Measurements from ENCODE around the gene KRT222.

Gene KRT222

DNA sequence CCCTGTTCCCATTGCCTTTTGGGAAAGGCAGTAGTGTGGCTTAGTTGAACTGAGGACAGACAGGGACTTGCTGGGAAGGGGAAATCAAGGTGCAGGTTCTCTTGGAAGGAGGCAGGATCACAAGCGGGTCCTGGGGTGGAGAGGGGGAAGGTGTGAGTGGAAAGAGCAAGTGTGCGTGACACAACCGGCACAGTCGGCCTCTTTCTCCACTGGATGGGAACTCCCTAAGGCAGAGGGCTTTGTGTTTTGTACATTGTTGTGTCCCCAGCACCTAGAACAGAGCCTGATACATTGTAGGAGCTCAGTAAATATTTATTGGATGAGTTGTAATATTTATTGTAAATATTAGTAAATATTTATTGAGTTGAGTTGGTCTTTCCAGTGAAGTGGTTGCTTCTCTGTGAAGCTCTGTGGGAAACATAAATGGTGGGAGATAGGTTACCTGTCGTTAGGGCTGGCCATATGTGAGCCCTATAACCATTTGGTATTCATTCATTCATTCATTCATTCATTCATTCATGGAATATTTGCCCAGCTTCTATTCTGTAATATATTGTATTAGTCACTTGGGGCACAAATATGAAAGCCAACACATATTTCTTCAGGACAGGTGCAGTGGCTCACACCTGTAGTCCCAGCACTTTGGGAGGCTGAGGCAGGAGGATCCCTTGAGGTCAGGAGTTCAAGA, 51.4 kb downstream of the KRT222 start:
- Histone ChIP-seq H3K36me3 (ENCODE audit: control insufficient read depth, insufficient read depth, low read length) (no peaks in the 10 kb centered on the region), H3K27me3 (ENCODE audit: control insufficient read depth, insufficient read depth, low read length) (no peaks in the 10 kb centered on the region), H3K9ac (ENCODE audit: low read depth, low read length) (no peak overlapping the region), H3K9me3 (ENCODE audit: control insufficient read depth, insufficient read depth, low read length) (no peaks in the 10 kb centered on the region), H3K4me3 (ENCODE audit: low read depth, low read length) (no peak overlapping the region), H3K4me1 (ENCODE audit: control insufficient read depth, insufficient read depth, low read length) (peaks cover 3% of the 10 kb centered on the region)

DNA sequence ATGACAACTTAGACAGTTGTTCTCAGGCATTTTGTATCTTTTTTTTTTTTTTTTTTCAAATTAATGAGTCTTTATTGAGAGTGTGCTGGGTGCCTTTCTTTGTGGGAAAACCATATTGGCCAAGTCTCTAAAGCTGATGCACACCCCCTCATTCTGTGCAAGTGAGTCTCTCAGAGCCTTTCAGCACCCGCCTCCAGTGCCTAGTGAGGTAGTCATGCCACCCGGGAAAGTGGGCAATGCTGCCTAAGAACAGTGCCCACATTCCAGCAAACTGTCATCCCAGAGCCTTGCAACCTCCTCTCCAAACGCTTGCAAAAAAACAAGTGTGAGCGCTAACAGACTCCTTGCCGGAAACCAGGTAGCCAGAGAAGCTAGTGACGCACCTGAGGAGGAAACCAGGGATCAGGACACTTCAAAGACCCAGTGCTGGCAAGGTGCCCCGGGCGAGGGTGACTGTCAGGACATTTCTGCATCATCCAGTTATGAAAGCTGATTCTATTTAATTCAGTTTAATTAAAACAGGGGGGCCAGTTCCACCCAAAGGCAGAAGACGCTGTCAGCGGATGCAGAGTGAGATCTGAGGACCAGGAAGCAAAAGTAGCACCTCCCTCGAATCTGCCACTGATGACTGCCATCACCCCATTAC, 52.3 kb downstream of the KRT222 start:
- no peaks in the 10 kb centered on the region for H3K36me3 ChIP-seq (ENCODE audit: control insufficient read depth, insufficient read depth, low read length)
- H3K4me3 ChIP-seq (ENCODE audit: low read depth, low read length): no peak overlapping the region
- no peak overlapping the region for H3K9ac ChIP-seq (ENCODE audit: low read depth, low read length)
- H3K9me3 ChIP-seq (ENCODE audit: control insufficient read depth, insufficient read depth, low read length): no peaks in the 10 kb centered on the region
- H3K4me1 ChIP-seq (ENCODE audit: control insufficient read depth, insufficient read depth, low read length): peaks cover 3% of the 10 kb centered on the region
- H3K27me3 ChIP-seq (ENCODE audit: control insufficient read depth, insufficient read depth, low read length): no peaks in the 10 kb centered on the region

DNA sequence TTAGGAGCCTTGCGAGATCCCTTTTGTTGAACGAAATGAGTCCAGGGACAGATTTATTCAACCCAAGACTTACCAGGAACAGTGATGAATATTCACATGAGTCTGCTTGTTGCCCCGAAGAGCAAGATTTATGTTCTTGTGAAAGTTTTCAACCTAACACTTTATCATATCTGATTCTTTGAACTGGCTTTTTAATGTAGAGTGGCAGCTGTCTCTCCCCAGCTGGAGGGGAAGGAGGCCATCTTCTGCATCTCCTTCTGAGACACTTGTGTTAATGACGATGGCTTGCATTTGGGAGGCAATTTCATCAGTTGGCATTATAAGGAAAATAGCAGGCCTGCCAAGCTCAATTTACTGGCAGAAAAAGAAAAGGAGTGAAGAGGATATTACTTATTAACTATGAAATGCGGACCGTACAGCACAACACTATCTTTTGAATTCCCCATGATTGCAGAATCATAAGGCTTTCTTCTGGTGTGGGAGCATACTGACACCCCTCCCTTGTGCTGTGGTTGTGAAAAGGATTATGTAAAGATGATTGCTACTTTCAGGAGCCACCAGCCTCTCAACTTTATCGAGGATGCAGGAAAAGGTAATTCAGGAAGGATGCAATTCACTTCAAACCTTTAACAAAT, 53.0 kb downstream of the KRT222 start:
- H3K9me3 ChIP-seq (ENCODE audit: control insufficient read depth, insufficient read depth, low read length): no peaks in the 10 kb centered on the region
- H3K9ac ChIP-seq (ENCODE audit: low read depth, low read length): no peak overlapping the region
- H3K4me1 ChIP-seq (ENCODE audit: control insufficient read depth, insufficient read depth, low read length): peaks cover 3% of the 10 kb centered on the region
- H3K36me3 ChIP-seq (ENCODE audit: control insufficient read depth, insufficient read depth, low read length): no peaks in the 10 kb centered on the region
- H3K27me3 ChIP-seq (ENCODE audit: control insufficient read depth, insufficient read depth, low read length): no peaks in the 10 kb centered on the region
- H3K4me3 ChIP-seq (ENCODE audit: low read depth, low read length): no peak overlapping the region

DNA sequence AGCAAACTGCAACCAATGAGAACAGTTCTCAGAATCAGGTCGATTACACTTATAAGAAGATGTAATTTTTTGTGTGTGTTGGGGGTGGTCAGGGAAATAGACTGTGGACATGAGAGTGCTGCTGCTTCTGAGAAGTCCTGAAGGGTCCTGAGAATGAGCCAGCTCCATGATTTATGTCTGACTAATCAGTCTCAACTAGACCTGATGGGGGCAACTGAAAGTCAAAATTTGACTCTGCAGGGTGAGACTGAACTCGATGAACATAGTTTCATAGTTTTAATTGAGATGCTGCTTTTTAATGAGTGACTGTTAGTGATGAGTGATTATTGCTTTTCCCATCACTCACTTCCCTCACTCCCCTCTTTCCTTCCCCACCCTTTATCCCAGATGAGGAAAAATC, 54.6 kb downstream of the KRT222 start:
- H3K36me3 ChIP-seq (ENCODE audit: control insufficient read depth, insufficient read depth, low read length): no peaks in the 10 kb centered on the region
- H3K4me3 ChIP-seq (ENCODE audit: low read depth, low read length): no peak overlapping the region
- no peak overlapping the region for H3K9ac ChIP-seq (ENCODE audit: low read depth, low read length)
- no peaks in the 10 kb centered on the region for H3K9me3 ChIP-seq (ENCODE audit: control insufficient read depth, insufficient read depth, low read length)
- H3K27me3 ChIP-seq (ENCODE audit: control insufficient read depth, insufficient read depth, low read length): no peaks in the 10 kb centered on the region
- peaks cover 3% of the 10 kb centered on the region for H3K4me1 ChIP-seq (ENCODE audit: control insufficient read depth, insufficient read depth, low read length)

DNA sequence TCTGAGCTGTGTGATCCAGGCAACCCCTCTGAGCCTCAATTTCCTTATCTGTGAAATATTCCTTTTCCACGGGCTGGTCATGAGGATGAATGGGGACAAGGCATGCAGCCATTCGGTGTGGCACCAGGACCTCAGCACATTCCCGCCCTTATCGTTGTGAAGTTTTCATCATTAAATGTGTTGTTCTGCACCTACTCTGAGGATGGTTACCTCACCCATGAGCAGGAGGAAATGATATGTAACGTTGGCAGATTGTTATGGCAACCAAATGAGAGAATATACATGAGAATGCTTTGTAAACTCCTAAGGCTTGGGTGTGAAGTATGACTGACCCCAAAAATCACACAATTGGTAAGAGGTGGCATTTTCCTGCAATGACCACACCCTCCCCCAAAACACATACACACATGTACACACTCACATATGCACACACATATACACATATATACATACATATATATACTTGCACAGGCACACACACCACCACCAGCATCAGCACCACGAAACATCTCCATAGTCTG, 56.9 kb downstream of the KRT222 start:
- Histone ChIP-seq H3K4me3 (ENCODE audit: low read depth, low read length) (no peak overlapping the region), H3K9me3 (ENCODE audit: control insufficient read depth, insufficient read depth, low read length) (no peaks in the 10 kb centered on the region), H3K9ac (ENCODE audit: low read depth, low read length) (no peak overlapping the region), H3K36me3 (ENCODE audit: control insufficient read depth, insufficient read depth, low read length) (no peaks in the 10 kb centered on the region), H3K27me3 (ENCODE audit: control insufficient read depth, insufficient read depth, low read length) (no peaks in the 10 kb centered on the region), H3K4me1 (ENCODE audit: control insufficient read depth, insufficient read depth, low read length) (no peaks in the 10 kb centered on the region)

DNA sequence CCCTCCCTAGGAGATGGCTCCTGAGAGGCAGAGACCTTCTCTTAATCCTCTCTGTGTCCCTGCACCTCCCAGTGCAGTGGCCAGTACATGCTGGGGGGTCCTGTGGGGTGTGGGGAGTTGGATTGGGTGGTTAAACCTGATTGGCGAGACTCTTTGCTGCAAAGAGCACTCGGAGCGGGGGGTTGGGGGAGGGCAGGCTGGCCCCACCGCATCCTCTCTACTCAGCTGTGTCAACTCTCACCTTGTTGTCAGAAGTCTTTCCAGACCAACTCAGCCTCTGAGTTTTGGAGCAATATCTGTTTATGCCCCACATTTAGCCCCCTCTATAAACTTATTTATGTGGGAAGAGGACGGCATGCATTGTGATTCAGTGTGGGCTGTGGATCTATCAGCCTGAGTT, 57.3 kb downstream of the KRT222 start:
- Histone ChIP-seq H3K9me3 (ENCODE audit: control insufficient read depth, insufficient read depth, low read length) (no peaks in the 10 kb centered on the region), H3K9ac (ENCODE audit: low read depth, low read length) (no peak overlapping the region), H3K27me3 (ENCODE audit: control insufficient read depth, insufficient read depth, low read length) (no peaks in the 10 kb centered on the region), H3K36me3 (ENCODE audit: control insufficient read depth, insufficient read depth, low read length) (no peaks in the 10 kb centered on the region), H3K4me3 (ENCODE audit: low read depth, low read length) (no peak overlapping the region), H3K4me1 (ENCODE audit: control insufficient read depth, insufficient read depth, low read length) (no peaks in the 10 kb centered on the region)

DNA sequence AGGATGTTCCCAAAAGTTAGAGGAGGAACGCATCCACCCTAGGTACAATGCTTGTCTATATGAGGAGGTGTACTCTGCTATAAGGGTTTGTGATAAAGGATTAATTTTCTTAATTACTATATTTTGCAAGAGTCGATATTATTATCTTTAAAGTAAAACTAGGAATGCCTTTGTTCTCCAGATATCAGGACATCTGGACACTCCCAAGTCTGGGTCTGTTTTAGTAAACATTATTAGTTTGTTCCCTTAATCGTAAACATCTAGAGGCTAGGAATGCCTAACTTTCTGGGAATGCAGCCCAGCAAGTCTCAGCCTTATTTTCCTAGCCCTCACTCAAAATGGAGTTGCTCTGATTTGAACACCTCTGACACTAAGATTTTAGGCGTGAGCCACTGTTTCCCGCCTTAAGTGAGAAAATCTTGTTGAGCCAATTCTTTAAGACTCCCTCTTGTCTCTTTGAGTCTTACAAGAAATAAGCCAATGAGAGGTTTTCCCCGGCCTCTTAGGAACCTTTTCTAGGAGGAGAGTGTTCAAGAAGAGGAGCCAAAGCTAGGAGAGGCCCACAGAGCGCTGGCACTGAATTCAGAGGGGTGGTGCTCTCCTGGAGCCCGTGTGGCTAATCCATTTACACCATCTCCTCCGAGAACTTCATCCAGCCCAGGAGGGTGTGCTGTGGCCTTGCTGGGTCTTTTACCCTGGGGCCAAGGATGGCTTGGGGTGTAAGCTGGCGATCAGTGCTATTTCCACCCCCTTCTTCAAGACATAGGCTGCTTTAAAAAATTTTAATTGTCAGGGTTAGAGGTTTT, 58.2 kb downstream of the KRT222 start:
- no peaks in the 10 kb centered on the region for H3K36me3 ChIP-seq (ENCODE audit: control insufficient read depth, insufficient read depth, low read length)
- H3K9me3 ChIP-seq (ENCODE audit: control insufficient read depth, insufficient read depth, low read length): no peaks in the 10 kb centered on the region
- no peaks in the 10 kb centered on the region for H3K27me3 ChIP-seq (ENCODE audit: control insufficient read depth, insufficient read depth, low read length)
- H3K4me1 ChIP-seq (ENCODE audit: control insufficient read depth, insufficient read depth, low read length): no peaks in the 10 kb centered on the region
- no peak overlapping the region for H3K9ac ChIP-seq (ENCODE audit: low read depth, low read length)
- H3K4me3 ChIP-seq (ENCODE audit: low read depth, low read length): no peak overlapping the region

DNA sequence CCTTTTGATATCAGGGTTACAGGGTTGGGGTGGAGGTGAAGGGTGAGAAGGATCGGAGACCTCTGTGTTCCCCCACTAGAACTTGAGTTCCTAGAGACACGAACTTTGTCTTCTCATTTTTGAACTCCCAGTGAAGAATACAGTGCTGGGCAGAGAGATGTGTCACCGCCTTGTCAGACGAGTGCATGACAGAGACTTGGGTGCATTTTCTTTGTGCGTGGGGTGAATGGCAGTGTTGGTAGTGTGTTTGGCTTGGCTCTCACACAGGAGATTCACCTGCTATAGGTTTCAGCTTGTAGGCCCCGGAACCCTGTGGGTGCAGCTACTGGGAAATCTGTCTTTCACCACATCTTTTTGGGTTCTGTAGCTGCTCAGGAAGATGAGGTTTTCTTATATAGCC, 59.7 kb downstream of the KRT222 start:
- Histone ChIP-seq H3K9ac (ENCODE audit: low read depth, low read length) (no peak overlapping the region), H3K4me3 (ENCODE audit: low read depth, low read length) (no peak overlapping the region), H3K27me3 (ENCODE audit: control insufficient read depth, insufficient read depth, low read length) (no peaks in the 10 kb centered on the region), H3K4me1 (ENCODE audit: control insufficient read depth, insufficient read depth, low read length) (no peaks in the 10 kb centered on the region), H3K36me3 (ENCODE audit: control insufficient read depth, insufficient read depth, low read length) (no peaks in the 10 kb centered on the region), H3K9me3 (ENCODE audit: control insufficient read depth, insufficient read depth, low read length) (no peaks in the 10 kb centered on the region)

Measured in iPS-15b (cell line).